A549 (cell line): Measurements from ENCODE around the gene REEP3.

Experiments
- JUN ChIP-seq, 2 experiments: fragments of >200 bp; sonication (Bioruptor Twin); formaldehyde crosslinking; IDR thresholded peaks; 2 replicates in 1 of 2; 3 replicates in 1 of 2; pipeline ENCODE4 v1.6.1; 2016 to 2017
- POLR2A ChIP-seq: IDR thresholded peaks from 2 replicates; pipeline ENCODE4 v1.6.1; 2012; ENCODE audit warnings: mild to moderate bottlenecking, low read length
- TF ChIP-seq, protein P1 (sequence below): fragments of >200 bp; sonication (Bioruptor Twin); formaldehyde crosslinking; IDR thresholded peaks from 3 replicates; pipeline ENCODE4 v1.5.1; 2016

DNA sequence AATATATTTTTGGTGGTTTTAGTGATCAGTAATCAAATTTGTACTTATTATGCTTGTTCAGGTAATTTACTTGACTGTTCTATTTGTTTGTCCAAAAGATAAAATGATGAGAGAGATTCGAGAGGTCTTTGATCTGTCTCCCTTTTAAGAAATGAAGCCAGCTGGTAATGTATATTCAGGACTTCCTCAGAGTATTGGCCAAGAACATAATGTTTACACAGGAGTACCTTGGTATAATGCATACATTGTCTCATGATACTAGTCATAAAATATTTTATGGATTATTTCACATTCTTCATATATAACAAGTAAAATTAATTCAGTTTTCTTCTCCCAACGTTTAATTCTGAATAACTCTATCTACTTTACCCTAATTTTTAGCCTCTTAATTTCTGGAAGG lies 100.9 kb downstream of the REEP3 start:
- TF ChIP-seq POLR2A (no peak), JUN (IDR thresholded peaks at IDR 0.05) (no peak)
- TF ChIP-seq, protein P1, sequence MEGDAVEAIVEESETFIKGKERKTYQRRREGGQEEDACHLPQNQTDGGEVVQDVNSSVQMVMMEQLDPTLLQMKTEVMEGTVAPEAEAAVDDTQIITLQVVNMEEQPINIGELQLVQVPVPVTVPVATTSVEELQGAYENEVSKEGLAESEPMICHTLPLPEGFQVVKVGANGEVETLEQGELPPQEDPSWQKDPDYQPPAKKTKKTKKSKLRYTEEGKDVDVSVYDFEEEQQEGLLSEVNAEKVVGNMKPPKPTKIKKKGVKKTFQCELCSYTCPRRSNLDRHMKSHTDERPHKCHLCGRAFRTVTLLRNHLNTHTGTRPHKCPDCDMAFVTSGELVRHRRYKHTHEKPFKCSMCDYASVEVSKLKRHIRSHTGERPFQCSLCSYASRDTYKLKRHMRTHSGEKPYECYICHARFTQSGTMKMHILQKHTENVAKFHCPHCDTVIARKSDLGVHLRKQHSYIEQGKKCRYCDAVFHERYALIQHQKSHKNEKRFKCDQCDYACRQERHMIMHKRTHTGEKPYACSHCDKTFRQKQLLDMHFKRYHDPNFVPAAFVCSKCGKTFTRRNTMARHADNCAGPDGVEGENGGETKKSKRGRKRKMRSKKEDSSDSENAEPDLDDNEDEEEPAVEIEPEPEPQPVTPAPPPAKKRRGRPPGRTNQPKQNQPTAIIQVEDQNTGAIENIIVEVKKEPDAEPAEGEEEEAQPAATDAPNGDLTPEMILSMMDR, result no peak
